Measurements from ENCODE around the gene FAHD2A. TPM values are rescaled to one million over a fixed set of nuclear protein-coding genes. Genes with fewer than 3 reads are reported as not detected.

FAHD2A gene
- total and polyA plus RNA-seq, 2 donors (not counting 3 experiments of a cell fraction or from before 2014, with no cell fraction given) = 33.1 to 37.0 TPM

DNA sequence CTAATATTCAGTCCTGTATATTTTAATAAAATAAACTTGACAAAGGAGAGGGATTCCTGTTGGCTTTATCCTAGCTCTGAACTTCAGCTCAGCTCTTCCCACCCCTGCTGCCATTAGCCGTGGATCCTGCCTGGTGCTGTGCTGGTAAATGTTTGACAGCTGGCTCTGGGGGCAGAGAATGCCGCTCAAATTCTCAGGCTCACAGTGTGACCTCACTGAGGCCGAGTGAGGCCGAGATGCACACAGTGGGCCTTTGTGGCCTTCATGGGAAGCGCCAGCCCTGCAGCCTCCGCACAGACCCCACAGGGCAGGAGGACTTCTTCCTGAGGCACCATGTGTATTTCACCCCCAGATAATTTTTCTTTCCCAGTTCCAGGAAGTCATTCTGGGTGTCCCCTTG is 16.5 kb upstream of the FAHD2A start:
- dilution Hi-C loops (cut with MboI; ENCODE audit: extremely low pct_ligation_motif_present, low sequenced_read_pairs) = no loop called here

More for the DNA sequence above, 16.5 kb upstream of the FAHD2A start:
- CTCF ChIA-PET = interaction anchor here (1.5 kb wide), 1 partner anchor 41 kb away, joined by 7 read pairs; no protein-coding TSS in a partner anchor
- Histone ChIP-seq H2AFZ (ENCODE audit: low read depth, low read length) (no peak overlapping the region), H3K27me3 (ENCODE audit: control insufficient read depth in 2 of 2, insufficient read depth in 2 of 2, low read length in 2 of 2) (no peaks in the 10 kb centered on the region), H3K36me3 (ENCODE audit: control insufficient read depth in 2 of 2, extremely low read depth in 1 of 2, insufficient read depth in 2 of 2, low read length in 2 of 2) (no peaks in the 10 kb centered on the region), H3K9me1 (replicated peaks; ENCODE audit: control insufficient read depth, extremely low read depth, insufficient read depth, low read length) (no peaks in the 10 kb centered on the region), H3K4me3 (replicated peaks in 1 of 3; ENCODE audit: insufficient read depth in 1 of 3, low read depth in 1 of 3, low read length in 3 of 3) (no peak overlapping the region), H4K20me1 (replicated peaks; ENCODE audit: control insufficient read depth, extremely low read depth, insufficient read depth, low read length) (no peaks in the 10 kb centered on the region), H3K9me3 (replicated peaks; ENCODE audit: control insufficient read depth, insufficient read depth, low read length) (no peaks in the 10 kb centered on the region), H3K79me2 (ENCODE audit: control insufficient read depth, insufficient read depth, low read length) (no peaks in the 10 kb centered on the region), H3K4me1 (ENCODE audit: control insufficient read depth, extremely low read depth, insufficient read depth, low read length) (no peaks in the 10 kb centered on the region), H3K9ac (replicated peaks; ENCODE audit: extremely low read depth, insufficient read depth, low read length) (no peak overlapping the region), H3K27ac (ENCODE audit: insufficient read depth, low read depth, low read length) (no peak overlapping the region), H3K4me2 (ENCODE audit: insufficient read depth, low read length) (no peak overlapping the region)
- POLR2A ChIA-PET = no interaction called here
- FAIRE-seq = no peak
- intact Hi-C loops (cut with micrococcal nuclease) = loop anchor here (5.0 kb wide), 1 partner anchor 39 kb away; no protein-coding TSS in a partner anchor
- no peak for DNase-seq (ENCODE audit: low read depth, low spot score)
- TF ChIP-seq JUN (IDR thresholded peaks at IDR 0.05; ENCODE audit: borderline replicate concordance, insufficient read depth, insufficient read length, low read depth) (no peak), FOS (IDR thresholded peaks at IDR 0.05; ENCODE audit: borderline replicate concordance, insufficient read depth, low read length) (no peak), EZH2 (IDR thresholded peaks at IDR 0.05; ENCODE audit: borderline replicate concordance, low read depth, low read length, severe bottlenecking) (no peak), GATA2 (IDR thresholded peaks at IDR 0.05; ENCODE audit: insufficient read depth, insufficient read length, low read depth, low read length) (no peak), POLR2A (IDR thresholded peaks at IDR 0.05; ENCODE audit: low read depth, low read length) (no peak), POLR2AphosphoS5 (IDR thresholded peaks at IDR 0.05; ENCODE audit: insufficient read depth, low read depth, low read length) (no peak), MYC (IDR thresholded peaks at IDR 0.05; ENCODE audit: low read depth, low read length) (no peak)
- TF ChIP-seq, protein P1, sequence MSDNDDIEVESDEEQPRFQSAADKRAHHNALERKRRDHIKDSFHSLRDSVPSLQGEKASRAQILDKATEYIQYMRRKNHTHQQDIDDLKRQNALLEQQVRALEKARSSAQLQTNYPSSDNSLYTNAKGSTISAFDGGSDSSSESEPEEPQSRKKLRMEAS (IDR thresholded peaks at IDR 0.05; ENCODE audit: insufficient read depth, insufficient read length) = no peak
- TF ChIP-seq, protein P2, sequence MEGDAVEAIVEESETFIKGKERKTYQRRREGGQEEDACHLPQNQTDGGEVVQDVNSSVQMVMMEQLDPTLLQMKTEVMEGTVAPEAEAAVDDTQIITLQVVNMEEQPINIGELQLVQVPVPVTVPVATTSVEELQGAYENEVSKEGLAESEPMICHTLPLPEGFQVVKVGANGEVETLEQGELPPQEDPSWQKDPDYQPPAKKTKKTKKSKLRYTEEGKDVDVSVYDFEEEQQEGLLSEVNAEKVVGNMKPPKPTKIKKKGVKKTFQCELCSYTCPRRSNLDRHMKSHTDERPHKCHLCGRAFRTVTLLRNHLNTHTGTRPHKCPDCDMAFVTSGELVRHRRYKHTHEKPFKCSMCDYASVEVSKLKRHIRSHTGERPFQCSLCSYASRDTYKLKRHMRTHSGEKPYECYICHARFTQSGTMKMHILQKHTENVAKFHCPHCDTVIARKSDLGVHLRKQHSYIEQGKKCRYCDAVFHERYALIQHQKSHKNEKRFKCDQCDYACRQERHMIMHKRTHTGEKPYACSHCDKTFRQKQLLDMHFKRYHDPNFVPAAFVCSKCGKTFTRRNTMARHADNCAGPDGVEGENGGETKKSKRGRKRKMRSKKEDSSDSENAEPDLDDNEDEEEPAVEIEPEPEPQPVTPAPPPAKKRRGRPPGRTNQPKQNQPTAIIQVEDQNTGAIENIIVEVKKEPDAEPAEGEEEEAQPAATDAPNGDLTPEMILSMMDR (IDR thresholded peaks at IDR 0.05; ENCODE audit: extremely low read depth in 1 of 2, insufficient read depth in 1 of 2, low read depth in 1 of 2, low read length in 2 of 2) = no peak
- BruUV-seq (replicated peaks) = no TSS peak
